ENCODE results near the gene CLBA1.
"Not testable (repeated sequence)": the region's sequence is repeated elsewhere in the genome, so short reads cannot be mapped to it uniquely, and the experiment has no call there.

The CLBA1 gene

GRCh38 chr14:104985675-104986486 lies at the start of gene CLBA1:
CLBA1 (plus strand) TSS chr14:104985788; CDS start chr14:104986432, 644 bp downstream.
- DNase-seq (ENCODE audit: low spot score) = peak; percentile 93

- no peak for DNase-seq (ENCODE audit: low spot score)
Observed at GRCh38 chr14:104935955-104936354, 49.6 kb upstream of the CLBA1 start.

- DNase-seq (ENCODE audit: low spot score) = no peak
Observed at GRCh38 chr14:104936361-104937155, 49.0 kb upstream of the CLBA1 start.

- DNase-seq (ENCODE audit: low spot score) = no peak
Observed at GRCh38 chr14:104937161-104937560, 48.4 kb upstream of the CLBA1 start.

GRCh38 chr14:104937694-104938365 lies 47.8 kb upstream of the CLBA1 start:
- DNase-seq (ENCODE audit: low spot score) = no peak

- no peak for DNase-seq (ENCODE audit: low spot score)
Observed at GRCh38 chr14:104938436-104938835, 47.2 kb upstream of the CLBA1 start.

GRCh38 chr14:104938960-104939359 lies 46.6 kb upstream of the CLBA1 start:
- no peak for DNase-seq (ENCODE audit: low spot score)

- no peak for DNase-seq (ENCODE audit: low spot score)
Observed at GRCh38 chr14:104939666-104940410, 45.8 kb upstream of the CLBA1 start.

- no peak for DNase-seq (ENCODE audit: low spot score)
Observed at GRCh38 chr14:104940526-104941150, 45.0 kb upstream of the CLBA1 start.

- no peak for DNase-seq (ENCODE audit: low spot score)
Observed at GRCh38 chr14:104941508-104942365, 43.9 kb upstream of the CLBA1 start.

- DNase-seq (ENCODE audit: low spot score) = no peak
Observed at GRCh38 chr14:104942586-104942985, 43.0 kb upstream of the CLBA1 start.

- not testable (repeated sequence) for DNase-seq (ENCODE audit: low spot score)
Observed at GRCh38 chr14:104943216-104944015, 42.2 kb upstream of the CLBA1 start.

- DNase-seq (ENCODE audit: low spot score) = not testable (repeated sequence)
Observed at GRCh38 chr14:104944016-104944308, 41.6 kb upstream of the CLBA1 start.

- not testable (repeated sequence) for DNase-seq (ENCODE audit: low spot score)
Observed at GRCh38 chr14:104944436-104945205, 41.0 kb upstream of the CLBA1 start.

- DNase-seq (ENCODE audit: low spot score) = not testable (repeated sequence)
Observed at GRCh38 chr14:104945266-104945665, 40.3 kb upstream of the CLBA1 start.

- not testable (repeated sequence) for DNase-seq (ENCODE audit: low spot score)
Observed at GRCh38 chr14:104945986-104946965, 39.3 kb upstream of the CLBA1 start.

- DNase-seq (ENCODE audit: low spot score) = not testable (repeated sequence)
Observed at GRCh38 chr14:104947201-104947600, 38.4 kb upstream of the CLBA1 start.
